B cell (primary cell): ENCODE measurements around the gene DRD2.

ENCODE experiments used
- EZH2 ChIP-seq: IDR thresholded peaks from 2 replicates; pipeline ENCODE4 v1.6.1; 2012; ENCODE audit warnings: borderline replicate concordance, low read depth, mild to moderate bottlenecking, moderate library complexity, low read length; ENCODE audit not compliant: insufficient read depth, poor library complexity, severe bottlenecking
- TF ChIP-seq, protein P1 (sequence below): fragments of 200-600 bp; IDR thresholded peaks from one replicate; pipeline ENCODE4 v1.8.0; 2022; ENCODE audit warnings: antibody characterized with exemption, mild to moderate bottlenecking

DNA sequence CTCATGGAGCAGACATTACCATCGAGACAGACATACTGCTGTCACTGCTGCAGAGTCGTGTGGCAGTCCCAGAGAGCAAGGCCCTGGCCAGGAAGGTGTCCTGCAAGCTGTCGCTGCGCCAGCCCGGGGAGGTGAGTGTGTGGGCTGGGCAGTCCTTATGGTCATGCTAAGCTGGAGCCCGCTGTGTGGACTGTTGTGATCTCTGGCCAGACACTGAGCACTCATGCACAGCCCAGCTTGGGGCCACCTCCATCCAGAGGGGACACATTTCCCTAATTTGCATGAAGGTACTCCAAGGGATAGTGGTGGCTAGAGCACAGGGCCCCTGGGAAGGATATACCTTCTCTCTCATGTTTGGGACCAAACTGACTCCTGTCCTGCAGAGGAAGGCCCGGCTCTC lies 78.0 kb downstream of the DRD2 start:
- TF ChIP-seq, protein P1, sequence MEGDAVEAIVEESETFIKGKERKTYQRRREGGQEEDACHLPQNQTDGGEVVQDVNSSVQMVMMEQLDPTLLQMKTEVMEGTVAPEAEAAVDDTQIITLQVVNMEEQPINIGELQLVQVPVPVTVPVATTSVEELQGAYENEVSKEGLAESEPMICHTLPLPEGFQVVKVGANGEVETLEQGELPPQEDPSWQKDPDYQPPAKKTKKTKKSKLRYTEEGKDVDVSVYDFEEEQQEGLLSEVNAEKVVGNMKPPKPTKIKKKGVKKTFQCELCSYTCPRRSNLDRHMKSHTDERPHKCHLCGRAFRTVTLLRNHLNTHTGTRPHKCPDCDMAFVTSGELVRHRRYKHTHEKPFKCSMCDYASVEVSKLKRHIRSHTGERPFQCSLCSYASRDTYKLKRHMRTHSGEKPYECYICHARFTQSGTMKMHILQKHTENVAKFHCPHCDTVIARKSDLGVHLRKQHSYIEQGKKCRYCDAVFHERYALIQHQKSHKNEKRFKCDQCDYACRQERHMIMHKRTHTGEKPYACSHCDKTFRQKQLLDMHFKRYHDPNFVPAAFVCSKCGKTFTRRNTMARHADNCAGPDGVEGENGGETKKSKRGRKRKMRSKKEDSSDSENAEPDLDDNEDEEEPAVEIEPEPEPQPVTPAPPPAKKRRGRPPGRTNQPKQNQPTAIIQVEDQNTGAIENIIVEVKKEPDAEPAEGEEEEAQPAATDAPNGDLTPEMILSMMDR = no peak
- no peak for TF ChIP-seq EZH2
